Left forelimb (tissue), 1 donor: ENCODE data around the gene C1QTNF1.

ENCODE experiments used
- DNase-seq: peaks from one replicate; pipeline ENCODE4 v3.0.0-alpha.2; 2018; ENCODE audit warnings: low spot score

Gene C1QTNF1

GRCh38 chr17:79080349-79080748 lies 56.4 kb downstream of the C1QTNF1 start:
- DNase-seq = no peak

GRCh38 chr17:79080761-79081290 lies 56.9 kb downstream of the C1QTNF1 start:
- no peak for DNase-seq

- DNase-seq = no peak
Measured at GRCh38 chr17:79081571-79082276, 57.8 kb downstream of the C1QTNF1 start.

GRCh38 chr17:79082311-79083190 lies 58.6 kb downstream of the C1QTNF1 start:
- no peak for DNase-seq

GRCh38 chr17:79083191-79083971 lies 59.4 kb downstream of the C1QTNF1 start:
- DNase-seq = no peak

- no peak for DNase-seq
Measured at GRCh38 chr17:79084291-79085153, 60.6 kb downstream of the C1QTNF1 start.

- no peak for DNase-seq
Measured at GRCh38 chr17:79085154-79085920, 61.4 kb downstream of the C1QTNF1 start.

- no peak for DNase-seq
Measured at GRCh38 chr17:79085921-79086551, 62.1 kb downstream of the C1QTNF1 start.

- no peak for DNase-seq
Measured at GRCh38 chr17:79086609-79087427, 62.8 kb downstream of the C1QTNF1 start.

- no peak for DNase-seq
Measured at GRCh38 chr17:79087428-79088143, 63.6 kb downstream of the C1QTNF1 start.

GRCh38 chr17:79088247-79088996 lies 64.5 kb downstream of the C1QTNF1 start:
- no peak for DNase-seq

- no peak for DNase-seq
Measured at GRCh38 chr17:79088997-79089328, 65.0 kb downstream of the C1QTNF1 start.

- DNase-seq = no peak
Measured at GRCh38 chr17:79089720-79090442, 65.9 kb downstream of the C1QTNF1 start.

GRCh38 chr17:79090443-79091225 lies 66.7 kb downstream of the C1QTNF1 start:
- DNase-seq = no peak

GRCh38 chr17:79091226-79091670 lies 67.3 kb downstream of the C1QTNF1 start:
- no peak for DNase-seq

GRCh38 chr17:79092567-79092966 lies 68.6 kb downstream of the C1QTNF1 start:
- no peak for DNase-seq
